Activated CD4-positive, alpha-beta T cell treated with anti-CD3 and anti-CD28 coated beads, Interleukin-2, amount 50 U/mL, for 4 hours (primary cell): Measurements from ENCODE around the gene TAC1.
"Not testable (repeated sequence)": the region's sequence is repeated elsewhere in the genome, so short reads cannot be mapped to it uniquely, and the experiment has no call there.

ENCODE experiments used
- DNase-seq, 2 experiments: peaks; one replicate each; pipeline ENCODE4 v3.0.0-alpha.2; 2020

TAC1 gene, protein sequence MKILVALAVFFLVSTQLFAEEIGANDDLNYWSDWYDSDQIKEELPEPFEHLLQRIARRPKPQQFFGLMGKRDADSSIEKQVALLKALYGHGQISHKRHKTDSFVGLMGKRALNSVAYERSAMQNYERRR

GRCh38 chr7:97731736-97732564, at the start of gene TAC1:
Gene TAC1, plus strand, starts transcription at chr7:97732086. Its CDS starts 527 bp downstream, at chr7:97732613.
- DNase-seq: no peak

- DNase-seq: no peak
These were observed 45.9 kb upstream of the TAC1 start for GRCh38 chr7:97685952-97686351.

- DNase-seq: no peak
These were observed 38.3 kb upstream of the TAC1 start for GRCh38 chr7:97693586-97693985.

DNA sequence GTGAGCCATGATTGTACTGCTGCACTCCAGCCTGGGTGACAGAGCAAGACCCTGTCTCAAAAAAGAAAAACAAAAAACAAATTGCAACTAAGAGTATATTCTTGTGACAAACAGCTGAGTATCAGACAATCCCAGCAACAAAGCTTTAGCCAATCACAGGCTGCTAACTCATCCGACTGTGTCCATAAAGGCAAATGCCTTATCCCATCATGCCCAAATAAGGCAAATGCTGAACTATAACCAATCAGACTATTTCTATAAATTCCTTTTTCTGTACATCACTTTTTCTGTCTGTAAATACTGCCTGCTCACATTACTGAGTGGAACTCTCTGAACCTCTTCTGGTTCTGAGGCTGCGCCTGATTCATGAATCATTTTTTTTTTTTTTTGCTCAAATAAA, 37.5 kb upstream of the TAC1 start:
- DNase-seq: no peak

DNA sequence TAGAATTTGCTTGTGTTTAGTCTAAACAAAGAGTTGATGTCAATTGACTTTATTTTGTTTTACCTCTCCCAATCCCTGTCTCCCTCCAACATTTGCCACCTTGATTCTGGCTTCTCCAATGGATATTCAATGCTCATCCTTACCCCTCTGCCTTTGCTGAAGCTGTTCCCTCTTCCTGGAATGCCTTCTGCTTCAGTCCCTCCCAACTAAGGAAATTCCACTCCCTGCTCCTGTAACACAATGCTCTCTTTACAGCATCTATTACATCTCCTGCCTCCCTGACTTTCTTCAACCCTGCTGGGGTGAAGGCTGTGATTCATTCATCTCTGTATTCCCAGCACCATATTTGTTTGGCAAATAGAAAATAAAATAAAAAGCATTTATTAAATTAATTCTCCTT, 34.5 kb upstream of the TAC1 start:
- no peak for DNase-seq

DNA sequence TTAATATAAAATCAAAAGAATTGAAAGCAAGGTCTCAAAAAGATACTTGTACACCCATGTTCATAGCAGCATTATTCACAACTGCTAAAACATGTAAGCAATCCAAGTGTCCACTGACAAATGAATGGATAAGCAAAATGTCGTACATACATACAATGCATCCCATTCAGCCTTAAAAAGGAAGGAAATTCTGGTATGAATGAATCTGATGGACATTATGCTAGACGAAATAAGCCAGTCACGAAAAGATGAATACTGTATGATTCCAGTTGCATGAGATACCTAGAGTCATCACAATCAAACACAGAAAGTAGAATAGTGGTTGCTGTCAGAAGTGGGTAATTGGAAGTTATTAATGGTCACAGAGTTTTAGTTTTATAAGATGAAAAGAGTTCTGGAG, 9.5 kb upstream of the TAC1 start:
- no peak for DNase-seq

DNA sequence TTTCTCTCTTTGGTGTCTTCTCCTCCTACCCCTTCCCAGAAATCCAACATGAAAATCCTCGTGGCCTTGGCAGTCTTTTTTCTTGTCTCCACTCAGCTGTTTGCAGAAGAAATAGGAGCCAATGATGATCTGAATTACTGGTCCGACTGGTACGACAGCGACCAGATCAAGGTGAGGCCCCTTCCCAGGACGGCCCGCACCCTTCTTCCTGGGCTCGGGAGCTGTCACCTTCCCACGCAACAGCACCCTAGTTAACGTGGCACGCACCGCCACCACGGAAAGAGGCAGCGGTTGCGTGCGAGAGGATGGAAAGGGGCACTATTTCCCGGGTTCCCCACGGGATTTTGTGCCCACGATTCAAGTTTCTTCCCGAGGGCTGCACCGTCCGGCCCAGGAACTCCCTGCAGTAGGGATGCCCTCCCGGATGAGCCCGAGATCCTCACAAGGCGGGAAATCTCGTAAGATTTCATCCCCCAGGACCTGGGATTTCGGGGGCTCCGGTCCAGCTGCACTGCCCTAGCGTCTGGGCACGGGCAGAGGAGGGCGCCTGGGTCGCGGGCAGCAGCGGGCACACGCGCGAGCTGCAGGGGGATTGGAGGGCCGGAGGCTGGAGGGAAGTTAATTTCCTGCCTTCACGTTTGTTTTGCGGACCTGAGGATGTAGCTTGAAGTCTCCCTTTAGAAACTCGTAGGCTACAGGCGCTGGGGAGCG, 834 bp downstream of the TAC1 start:
- no peak for DNase-seq

GRCh38 chr7:97733276-97734161, 1.6 kb downstream of the TAC1 start:
- DNase-seq: no peak

DNA sequence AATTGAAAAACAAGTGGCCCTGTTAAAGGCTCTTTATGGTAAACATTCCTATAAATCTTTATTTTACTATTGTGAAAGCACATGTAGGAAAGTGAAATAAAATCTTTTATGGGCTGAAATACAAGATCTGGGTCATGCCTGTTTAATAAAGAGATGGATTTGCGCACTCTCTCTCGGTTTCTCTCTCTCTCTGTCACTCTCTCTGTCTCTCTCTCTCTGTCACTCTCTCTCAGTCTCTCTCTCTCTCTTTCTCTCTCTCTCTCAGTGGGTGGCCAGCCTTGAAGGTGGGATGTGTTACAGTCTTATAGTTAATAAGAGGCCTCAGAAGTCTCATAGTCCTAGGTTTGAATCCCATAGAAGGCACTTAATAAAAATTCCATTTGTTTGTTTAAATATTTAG, 2.4 kb downstream of the TAC1 start:
- no peak for DNase-seq

GRCh38 chr7:97735075-97735474, 3.2 kb downstream of the TAC1 start:
- no peak for DNase-seq

GRCh38 chr7:97748482-97748881, 16.6 kb downstream of the TAC1 start:
- no peak for DNase-seq

GRCh38 chr7:97751566-97751965, 19.7 kb downstream of the TAC1 start:
- no peak for DNase-seq

GRCh38 chr7:97752215-97752614, 20.3 kb downstream of the TAC1 start:
- DNase-seq: no peak

GRCh38 chr7:97757824-97758223, 25.9 kb downstream of the TAC1 start:
- no peak for DNase-seq

DNA sequence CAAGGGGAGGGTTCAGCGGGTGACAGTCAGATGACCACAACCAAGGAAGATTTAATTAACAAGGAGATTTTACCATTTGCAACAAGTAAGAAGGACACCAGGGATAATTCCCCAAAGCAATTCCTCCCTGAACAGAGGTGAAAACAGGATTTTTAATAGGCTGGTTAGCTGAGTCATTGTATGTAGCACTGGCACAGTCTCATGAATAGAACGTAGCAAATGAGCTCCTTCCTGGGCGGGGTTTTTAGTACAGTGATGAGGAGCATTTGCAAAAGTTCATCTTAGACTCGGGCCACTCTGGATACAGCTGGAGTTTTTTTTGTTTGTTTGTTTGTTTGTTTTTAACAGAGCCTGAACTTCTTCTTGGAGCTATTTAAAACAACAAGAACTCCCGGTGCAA, 39.0 kb downstream of the TAC1 start:
- DNase-seq: no peak

- no peak for DNase-seq
These were observed 39.7 kb downstream of the TAC1 start for GRCh38 chr7:97771576-97771975.

- no peak for DNase-seq
These were observed 40.4 kb downstream of the TAC1 start for GRCh38 chr7:97772045-97772901.

GRCh38 chr7:97786398-97786797, 54.5 kb downstream of the TAC1 start:
- DNase-seq: not testable (repeated sequence)
